ENCODE measurements around the gene CRIP1. TPM values are rescaled to one million over a fixed set of nuclear protein-coding genes. Genes with fewer than 3 reads are reported as not detected.

CRIP1 gene
- polyA plus RNA-seq, 1 experiment: 0.74 TPM

GRCh38 chr14:105491366-105491973 lies 4.8 kb downstream of the CRIP1 start:
- TF ChIP-seq CTCF (IDR thresholded peaks at IDR 0.05; ENCODE audit: low read depth, low read length): no peak
- H3K4me3 ChIP-seq (ENCODE audit: low read depth, low read length): peak overlapping the region; percentile 65
- no peak for DNase-seq (ENCODE audit: low read depth, low spot score)
- ChIA-PET CTCF (interaction anchor here (3.5 kb wide), 1 partner anchor 10 kb away, joined by 52 read pairs; no protein-coding TSS in a partner anchor), POLR2A (interaction anchor here (1.0 kb wide), 1 partner anchor 11 kb away, joined by 3 read pairs; no protein-coding TSS in a partner anchor)
- no peaks in the 10 kb centered on the region; the same call in 1 of the 2 replicates for H3K9me3 ChIP-seq (ENCODE audit: control insufficient read depth, insufficient read depth, low read length)
- H3K27ac ChIP-seq (ENCODE audit: low read depth, low read length): no peak overlapping the region
- H3K27me3 ChIP-seq (ENCODE audit: control insufficient read depth, insufficient read depth, low read length): peaks cover 15% of the 10 kb centered on the region

- POLR2A ChIA-PET: interaction anchor here (1.0 kb wide), 1 partner anchor 12 kb away, joined by 3 read pairs; no protein-coding TSS in a partner anchor
- CTCF ChIA-PET: interaction anchor here (3.5 kb wide), 1 partner anchor 11 kb away, joined by 52 read pairs; no protein-coding TSS in a partner anchor
- no peaks in the 10 kb centered on the region; the same call in 1 of the 2 replicates for H3K9me3 ChIP-seq (ENCODE audit: control insufficient read depth, insufficient read depth, low read length)
- no peak for DNase-seq (ENCODE audit: low read depth, low spot score)
- no peak for TF ChIP-seq CTCF (IDR thresholded peaks at IDR 0.05; ENCODE audit: low read depth, low read length)
- H3K4me3 ChIP-seq (ENCODE audit: low read depth, low read length): no peak overlapping the region
- H3K27ac ChIP-seq (ENCODE audit: low read depth, low read length): no peak overlapping the region
- H3K27me3 ChIP-seq (ENCODE audit: control insufficient read depth, insufficient read depth, low read length): peaks cover 7% of the 10 kb centered on the region
Observed at GRCh38 chr14:105492031-105492970, 5.6 kb downstream of the CRIP1 start.

- ChIA-PET POLR2A (no interaction called here), CTCF (no interaction called here)
- Histone ChIP-seq H3K9me3 (ENCODE audit: control insufficient read depth, insufficient read depth, low read length) (no peaks in the 10 kb centered on the region; the same call in 1 of the 2 replicates), H3K4me3 (ENCODE audit: low read depth, low read length) (no peak overlapping the region), H3K27me3 (ENCODE audit: control insufficient read depth, insufficient read depth, low read length) (no peaks in the 10 kb centered on the region), H3K27ac (ENCODE audit: low read depth, low read length) (no peak overlapping the region)
- TF ChIP-seq CTCF (IDR thresholded peaks at IDR 0.05; ENCODE audit: low read depth, low read length): no peak
- DNase-seq (ENCODE audit: low read depth, low spot score): no peak
Observed at GRCh38 chr14:105492971-105493871, 6.5 kb downstream of the CRIP1 start.

- no peak for DNase-seq (ENCODE audit: low read depth, low spot score)
- Histone ChIP-seq H3K9me3 (ENCODE audit: control insufficient read depth, insufficient read depth, low read length) (no peaks in the 10 kb centered on the region; the same call in 1 of the 2 replicates), H3K27ac (ENCODE audit: low read depth, low read length) (no peak overlapping the region), H3K27me3 (ENCODE audit: control insufficient read depth, insufficient read depth, low read length) (no peaks in the 10 kb centered on the region), H3K4me3 (ENCODE audit: low read depth, low read length) (no peak overlapping the region)
- TF ChIP-seq CTCF (IDR thresholded peaks at IDR 0.05; ENCODE audit: low read depth, low read length): no peak
- POLR2A ChIA-PET: no interaction called here
- CTCF ChIA-PET: no interaction called here
Observed at GRCh38 chr14:105493921-105494605, 7.4 kb downstream of the CRIP1 start.
